ENCODE measurements around the gene ALDH1B1.

DNA sequence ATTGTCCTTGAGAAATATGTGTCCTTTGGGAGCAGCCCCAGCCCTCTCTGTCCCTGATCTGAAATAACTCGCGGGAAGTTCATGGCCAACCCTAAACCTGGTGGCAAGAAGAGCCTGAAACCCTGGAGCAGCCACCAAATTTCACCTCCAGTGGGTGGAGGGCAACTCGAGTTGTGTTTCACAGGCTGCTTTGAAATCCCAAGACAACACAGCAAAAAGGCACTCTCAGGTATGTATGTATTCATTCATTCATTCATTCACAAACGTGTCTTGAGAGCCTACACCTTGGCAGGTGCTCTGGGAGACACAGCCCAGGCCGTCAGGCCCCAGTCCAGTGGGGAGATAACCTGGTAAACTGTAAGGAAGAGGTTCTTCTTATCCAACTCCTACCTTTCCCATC, 35.7 kb upstream of the ALDH1B1 start:
- TF ChIP-seq, protein P1, sequence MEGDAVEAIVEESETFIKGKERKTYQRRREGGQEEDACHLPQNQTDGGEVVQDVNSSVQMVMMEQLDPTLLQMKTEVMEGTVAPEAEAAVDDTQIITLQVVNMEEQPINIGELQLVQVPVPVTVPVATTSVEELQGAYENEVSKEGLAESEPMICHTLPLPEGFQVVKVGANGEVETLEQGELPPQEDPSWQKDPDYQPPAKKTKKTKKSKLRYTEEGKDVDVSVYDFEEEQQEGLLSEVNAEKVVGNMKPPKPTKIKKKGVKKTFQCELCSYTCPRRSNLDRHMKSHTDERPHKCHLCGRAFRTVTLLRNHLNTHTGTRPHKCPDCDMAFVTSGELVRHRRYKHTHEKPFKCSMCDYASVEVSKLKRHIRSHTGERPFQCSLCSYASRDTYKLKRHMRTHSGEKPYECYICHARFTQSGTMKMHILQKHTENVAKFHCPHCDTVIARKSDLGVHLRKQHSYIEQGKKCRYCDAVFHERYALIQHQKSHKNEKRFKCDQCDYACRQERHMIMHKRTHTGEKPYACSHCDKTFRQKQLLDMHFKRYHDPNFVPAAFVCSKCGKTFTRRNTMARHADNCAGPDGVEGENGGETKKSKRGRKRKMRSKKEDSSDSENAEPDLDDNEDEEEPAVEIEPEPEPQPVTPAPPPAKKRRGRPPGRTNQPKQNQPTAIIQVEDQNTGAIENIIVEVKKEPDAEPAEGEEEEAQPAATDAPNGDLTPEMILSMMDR (IDR thresholded peaks at IDR 0.05; ENCODE audit: borderline replicate concordance, extremely low read depth, low read length, poor library complexity, severe bottlenecking) = no peak
- TF ChIP-seq EZH2 (IDR thresholded peaks at IDR 0.05; ENCODE audit: borderline replicate concordance, low read depth, low read length, severe bottlenecking) = no peak

Data from DND-41 (cell line).